BE2C (cell line): Measurements from ENCODE around the gene CCN5.

ENCODE experiments used
- DNase-seq: peaks from one replicate; pipeline ENCODE4 v3.0.0-alpha.2; 2020
- H3K27me3 ChIP-seq: fragments of 250-450 bp; sonication (Bioruptor Pico); 2 replicates; pipeline ENCODE4 v1.5.1; 2020; ENCODE audit warnings: mild to moderate bottlenecking
- H3K36me3 ChIP-seq: fragments of 250-450 bp; sonication (Bioruptor Pico); 2 replicates; pipeline ENCODE4 v1.5.1; 2020; ENCODE audit warnings: mild to moderate bottlenecking
- H3K4me1 ChIP-seq: fragments of 250-450 bp; sonication (Bioruptor Pico); 2 replicates; pipeline ENCODE4 v1.5.1; 2020
- H3K4me3 ChIP-seq: 2 replicates; pipeline ENCODE4 v1.5.1; 2011; ENCODE audit warnings: low read depth, low read length
- H3K9me3 ChIP-seq: fragments of 250-450 bp; sonication (Bioruptor Pico); 2 replicates; pipeline ENCODE4 v1.5.1; 2020
- CTCF ChIP-seq: IDR thresholded peaks from 2 replicates; pipeline ENCODE4 v1.5.1; 2012; ENCODE audit warnings: mild to moderate bottlenecking, low read depth, low read length

The CCN5 gene

GRCh38 chr20:44709380-44709779 is 5.8 kb upstream of the CCN5 start:
- no peak for DNase-seq
- Histone ChIP-seq H3K36me3 (no peaks in the 10 kb centered on the region), H3K4me1 (no peaks in the 10 kb centered on the region), H3K27me3 (no peaks in the 10 kb centered on the region), H3K4me3 (no peak overlapping the region), H3K9me3 (no peaks in the 10 kb centered on the region)
- no peak for TF ChIP-seq CTCF

- TF ChIP-seq CTCF, result no peak
- Histone ChIP-seq H3K4me1 (no peaks in the 10 kb centered on the region), H3K27me3 (no peaks in the 10 kb centered on the region), H3K36me3 (no peaks in the 10 kb centered on the region), H3K9me3 (no peaks in the 10 kb centered on the region), H3K4me3 (no peak overlapping the region)
- no peak for DNase-seq
Observed at GRCh38 chr20:44709797-44710196, 5.4 kb upstream of the CCN5 start.

- Histone ChIP-seq H3K9me3 (no peaks in the 10 kb centered on the region), H3K4me3 (no peak overlapping the region), H3K36me3 (no peaks in the 10 kb centered on the region), H3K27me3 (no peaks in the 10 kb centered on the region), H3K4me1 (no peaks in the 10 kb centered on the region)
- no peak for DNase-seq
- no peak for TF ChIP-seq CTCF
Observed at GRCh38 chr20:44711237-44711636, 3.9 kb upstream of the CCN5 start.

GRCh38 chr20:44714102-44714700 is 968 bp upstream of the CCN5 start:
- Histone ChIP-seq H3K27me3 (no peaks in the 10 kb centered on the region), H3K36me3 (no peaks in the 10 kb centered on the region), H3K4me1 (no peaks in the 10 kb centered on the region), H3K9me3 (no peaks in the 10 kb centered on the region), H3K4me3 (no peak overlapping the region)
- DNase-seq, result no peak
- TF ChIP-seq CTCF, result no peak

- H3K36me3 ChIP-seq, result no peaks in the 10 kb centered on the region
- no peak overlapping the region for H3K4me3 ChIP-seq
- no peaks in the 10 kb centered on the region for H3K27me3 ChIP-seq
- no peaks in the 10 kb centered on the region for H3K9me3 ChIP-seq
- TF ChIP-seq CTCF, result no peak
- DNase-seq, result no peak
- H3K4me1 ChIP-seq, result peaks cover 2% of the 10 kb centered on the region
Observed at GRCh38 chr20:44715499-44716308, 535 bp downstream of the CCN5 start.
